ENCODE measurements around the gene MPV17L2.

The MPV17L2 gene

DNA sequence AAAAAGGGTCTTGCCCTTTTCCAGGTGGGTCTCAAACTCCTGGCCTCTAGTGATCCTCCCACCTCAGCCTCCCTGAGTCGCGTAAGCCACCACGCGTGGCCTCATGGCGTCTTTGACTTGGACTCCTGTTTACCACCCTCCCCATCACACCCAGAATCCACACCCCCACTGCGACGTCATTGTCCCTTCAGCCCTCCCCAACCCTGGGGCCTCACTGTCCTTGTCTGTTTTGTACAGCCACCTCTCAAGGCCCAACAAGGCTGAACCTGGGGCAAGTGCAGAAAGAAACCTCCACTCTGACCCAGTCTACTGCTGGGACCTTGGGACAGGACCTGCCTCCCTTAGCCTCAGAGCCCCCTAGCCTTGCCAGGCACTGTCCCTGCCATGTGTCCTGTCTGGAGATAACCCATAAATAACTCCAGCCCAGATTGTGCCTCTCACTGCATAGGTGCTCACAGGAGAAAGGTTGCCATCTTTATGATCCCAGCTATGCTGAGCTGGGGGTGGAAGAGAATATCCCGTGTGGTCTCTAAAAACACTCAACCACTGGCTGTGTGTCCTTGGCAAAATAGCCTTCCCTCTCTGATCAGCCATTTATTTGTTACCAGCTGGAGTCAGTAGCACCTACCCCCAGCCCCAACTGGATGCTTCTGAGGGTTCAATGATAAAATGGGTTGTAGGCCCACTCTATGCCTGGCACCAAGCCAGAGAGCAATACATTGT lies 21.3 kb upstream of the MPV17L2 start:
- ATAC-seq, result no peak
- DNase-seq, result no peak
- H3K4me1 Mint-ChIP-seq, result peaks cover 43% of the 10 kb centered on the region
- no peak overlapping the region for H3K4me3 Mint-ChIP-seq
- H3K27ac Mint-ChIP-seq, result no peak overlapping the region
- no peaks in the 10 kb centered on the region for H3K27me3 Mint-ChIP-seq
- no peaks in the 10 kb centered on the region for H3K9me3 Mint-ChIP-seq

DNA sequence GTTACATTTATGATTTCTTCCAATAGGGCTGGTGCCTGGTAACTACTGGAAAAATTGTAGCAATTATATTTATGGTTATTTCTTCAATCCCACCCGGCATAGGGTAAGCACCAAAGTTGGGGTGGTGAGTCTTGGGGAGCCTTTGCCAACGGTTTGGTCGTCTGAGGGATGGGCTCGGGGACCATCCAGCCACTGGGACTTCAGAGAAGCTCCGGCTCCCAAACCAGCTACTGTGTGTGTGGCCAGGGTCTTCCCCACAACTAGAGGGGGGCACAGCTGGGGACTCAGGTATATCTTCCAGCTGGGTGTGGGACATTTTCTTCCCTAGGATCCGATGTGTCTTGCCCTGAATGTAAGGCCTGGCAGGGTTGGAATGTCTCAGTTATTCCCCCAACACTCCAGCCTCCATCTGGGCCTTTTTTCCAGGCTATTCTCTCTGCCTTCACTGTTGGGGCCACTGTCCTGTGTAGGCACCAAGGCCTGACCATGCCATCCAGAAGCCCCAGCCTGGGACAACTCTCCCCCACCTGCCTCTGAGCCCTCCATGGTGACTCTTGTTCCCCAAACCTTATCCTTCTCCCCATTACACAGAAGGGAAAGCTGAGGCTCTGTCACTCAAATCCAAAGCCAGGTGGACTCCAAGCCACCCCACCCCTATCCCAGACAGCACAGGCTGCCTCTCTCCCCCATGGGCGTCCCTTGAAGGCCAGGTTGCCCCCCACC lies 20.5 kb upstream of the MPV17L2 start:
- no peaks in the 10 kb centered on the region for H3K9me3 Mint-ChIP-seq
- no peak for DNase-seq
- peaks cover 43% of the 10 kb centered on the region for H3K4me1 Mint-ChIP-seq
- peak overlapping the region; percentile 68 to 80 for H3K27ac Mint-ChIP-seq
- ATAC-seq, result no peak
- H3K4me3 Mint-ChIP-seq, result peak overlapping the region; percentile 66 to 68
- H3K27me3 Mint-ChIP-seq, result no peaks in the 10 kb centered on the region

GRCh38 chr19:18173054-18173571 lies 19.9 kb upstream of the MPV17L2 start:
- peak overlapping the region; percentile 80 to 87 for H3K27ac Mint-ChIP-seq
- no peaks in the 10 kb centered on the region for H3K9me3 Mint-ChIP-seq
- H3K27me3 Mint-ChIP-seq, result no peaks in the 10 kb centered on the region
- DNase-seq (no peak), ATAC-seq (no peak)
- peaks cover 39% of the 10 kb centered on the region for H3K4me1 Mint-ChIP-seq
- H3K4me3 Mint-ChIP-seq, result peak overlapping the region; percentile 89 to 92

DNA sequence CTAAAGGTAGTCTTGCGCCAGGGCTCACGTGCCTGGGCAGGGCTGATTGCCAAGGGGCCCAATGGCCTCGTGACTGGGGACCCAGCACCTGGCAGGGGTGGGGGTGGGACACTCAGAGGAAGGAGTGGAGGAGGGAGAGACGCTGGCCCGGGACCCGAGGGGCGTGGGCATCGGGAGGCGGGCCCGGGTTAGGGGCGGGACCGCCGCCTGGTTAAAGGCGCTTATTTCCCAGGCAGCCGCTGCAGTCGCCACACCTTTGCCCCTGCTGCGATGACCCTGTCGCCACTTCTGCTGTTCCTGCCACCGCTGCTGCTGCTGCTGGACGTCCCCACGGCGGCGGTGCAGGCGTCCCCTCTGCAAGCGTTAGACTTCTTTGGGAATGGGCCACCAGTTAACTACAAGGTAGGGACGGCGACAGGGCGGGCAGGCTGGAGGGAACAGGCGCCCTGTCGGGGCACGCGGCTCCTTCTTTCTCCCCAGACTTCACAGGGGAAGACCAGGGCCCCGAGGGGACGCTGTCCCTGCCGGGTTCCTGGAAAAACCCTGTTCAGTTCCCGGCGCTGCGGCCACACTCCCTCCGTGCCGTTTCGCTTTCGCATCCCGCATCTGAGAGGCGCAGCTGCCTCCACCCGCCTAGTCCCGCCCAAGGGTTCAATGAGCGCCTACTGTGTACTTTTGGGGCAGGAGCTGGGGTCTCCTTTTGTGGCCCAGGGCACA lies 19.3 kb upstream of the MPV17L2 start, which contains the start of gene IFI30:
Gene IFI30, plus strand, starts transcription at position 242 of the 717 bp plus-strand sequence. Its CDS starts 29 bp downstream, at position 271.
- Mint-ChIP-seq H3K4me3 (peak within 1 kb of the TSS; percentile 89 to 92), H3K4me1 (peaks cover 36% of the 10 kb centered on the region), H3K27ac (peak within 1 kb of the TSS; percentile 87 to 90), H3K27me3 (no peaks in the 10 kb centered on the region), H3K9me3 (no peaks in the 10 kb centered on the region)
- ATAC-seq (peak; percentile 83), DNase-seq (peak; percentile 44 to 62)

GRCh38 chr19:18174983-18175382 lies 18.0 kb upstream of the MPV17L2 start:
- Mint-ChIP-seq H3K4me3 (peak overlapping the region in 1 of 2 donors; percentile 92), H3K27ac (no peak overlapping the region), H3K9me3 (no peaks in the 10 kb centered on the region), H3K4me1 (peaks cover 36% of the 10 kb centered on the region), H3K27me3 (no peaks in the 10 kb centered on the region)
- DNase-seq, result no peak
- no peak for ATAC-seq

DNA sequence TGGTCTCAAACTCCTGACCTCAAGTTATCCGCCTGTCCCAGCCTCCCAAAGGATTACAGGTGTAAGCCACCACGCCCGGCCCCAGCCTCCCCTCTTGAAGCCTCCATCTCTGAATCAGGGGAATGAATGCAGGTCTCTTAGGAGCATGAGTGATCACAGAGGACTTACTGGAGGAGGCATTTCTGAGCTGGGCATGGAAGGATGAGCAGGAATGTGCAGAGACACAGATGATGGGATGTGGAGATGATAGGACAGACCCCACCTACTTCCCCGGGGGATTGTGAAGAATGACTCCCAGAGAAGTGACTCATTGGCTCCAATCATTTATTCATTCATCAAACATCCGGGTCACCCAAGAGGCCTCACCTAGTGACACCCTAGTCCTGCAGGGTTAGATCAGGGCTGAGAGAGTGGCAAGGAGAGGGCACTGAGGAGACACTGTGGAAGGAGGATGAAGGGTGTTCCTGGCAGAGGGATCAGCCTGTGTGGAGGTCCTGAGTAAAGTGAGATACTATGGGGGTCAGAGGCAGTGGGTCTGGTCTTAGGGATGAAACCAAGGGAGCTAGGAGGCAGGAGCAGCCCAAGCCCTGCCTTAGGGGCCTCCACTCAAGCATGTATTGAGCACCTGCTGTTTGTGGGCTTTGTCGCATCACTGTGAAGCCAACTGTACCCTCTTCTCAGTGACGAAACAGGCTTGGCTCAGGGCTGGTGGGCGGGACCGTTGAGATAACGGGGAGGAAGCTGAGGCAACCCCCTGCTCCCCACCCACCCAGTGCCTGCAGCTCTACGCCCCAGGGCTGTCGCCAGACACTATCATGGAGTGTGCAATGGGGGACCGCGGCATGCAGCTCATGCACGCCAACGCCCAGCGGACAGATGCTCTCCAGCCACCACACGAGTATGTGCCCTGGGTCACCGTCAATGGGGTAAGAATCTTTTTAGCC lies 16.4 kb upstream of the MPV17L2 start:
- no peaks in the 10 kb centered on the region for H3K9me3 Mint-ChIP-seq
- no peak for ATAC-seq
- DNase-seq, result no peak
- H3K27ac Mint-ChIP-seq, result no peak overlapping the region
- H3K4me3 Mint-ChIP-seq, result no peak overlapping the region
- peaks cover 5% of the 10 kb centered on the region for H3K27me3 Mint-ChIP-seq
- peaks cover 34% of the 10 kb centered on the region for H3K4me1 Mint-ChIP-seq

- no peak for ATAC-seq
- H3K27ac Mint-ChIP-seq, result no peak overlapping the region
- no peak overlapping the region for H3K4me3 Mint-ChIP-seq
Measured at GRCh38 chr19:18179957-18180356, 13.1 kb upstream of the MPV17L2 start.

DNA sequence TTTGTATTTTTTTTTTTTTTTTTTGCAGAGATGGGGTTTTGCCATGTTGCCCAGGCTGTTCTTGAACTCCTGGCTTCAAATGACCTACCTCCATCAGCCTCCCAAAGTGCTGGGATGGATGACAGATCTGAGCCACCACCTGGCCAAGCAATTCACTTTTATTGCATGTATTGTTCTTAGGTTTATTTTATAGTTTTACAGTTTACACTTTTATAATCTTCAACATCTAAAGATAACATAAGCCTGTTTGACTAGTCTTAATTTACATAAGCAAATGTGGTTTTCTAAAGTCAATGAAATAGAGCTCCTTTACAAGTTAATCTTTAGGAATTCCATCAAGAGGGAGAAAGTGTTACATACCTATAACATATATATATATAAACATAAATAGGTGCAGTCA lies 9.5 kb upstream of the MPV17L2 start:
- ATAC-seq, result no peak
- Mint-ChIP-seq H3K4me3 (no peak overlapping the region), H3K27ac (no peak overlapping the region), H3K4me1 (no peaks in the 10 kb centered on the region), H3K9me3 (no peaks in the 10 kb centered on the region), H3K27me3 (peaks cover 14% of the 10 kb centered on the region)
- DNase-seq, result no peak

More at GRCh38 chr19:18179957-18180356, 13.1 kb upstream of the MPV17L2 start:
- H3K4me1 Mint-ChIP-seq, result peaks cover 6% of the 10 kb centered on the region
- H3K9me3 Mint-ChIP-seq, result no peaks in the 10 kb centered on the region
- no peak for DNase-seq
- H3K27me3 Mint-ChIP-seq, result peaks cover 6% of the 10 kb centered on the region

DNA sequence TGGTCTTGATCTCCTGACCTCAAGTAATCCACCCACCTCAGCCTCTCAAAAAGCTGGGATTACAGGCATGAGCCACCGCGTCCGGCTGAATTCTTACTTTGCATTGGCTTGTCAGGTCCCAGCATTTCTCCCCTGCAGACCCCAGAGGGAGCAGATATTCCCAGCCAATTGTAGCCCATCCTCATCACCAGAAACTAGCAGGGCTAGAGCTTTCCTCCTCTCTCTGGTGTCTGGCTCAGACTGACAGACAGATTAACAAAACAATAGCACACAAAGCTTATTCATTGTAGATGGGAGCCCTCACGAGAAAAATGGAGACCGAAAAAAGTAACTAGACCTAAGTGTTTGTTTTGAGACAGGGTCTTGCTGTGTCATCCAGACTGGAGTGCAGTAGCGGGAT lies 7.5 kb upstream of the MPV17L2 start:
- no peaks in the 10 kb centered on the region for H3K9me3 Mint-ChIP-seq
- no peak for ATAC-seq
- H3K4me1 Mint-ChIP-seq, result no peaks in the 10 kb centered on the region
- no peak for DNase-seq
- peaks cover 14% of the 10 kb centered on the region for H3K27me3 Mint-ChIP-seq
- no peak overlapping the region for H3K4me3 Mint-ChIP-seq
- no peak overlapping the region for H3K27ac Mint-ChIP-seq

DNA sequence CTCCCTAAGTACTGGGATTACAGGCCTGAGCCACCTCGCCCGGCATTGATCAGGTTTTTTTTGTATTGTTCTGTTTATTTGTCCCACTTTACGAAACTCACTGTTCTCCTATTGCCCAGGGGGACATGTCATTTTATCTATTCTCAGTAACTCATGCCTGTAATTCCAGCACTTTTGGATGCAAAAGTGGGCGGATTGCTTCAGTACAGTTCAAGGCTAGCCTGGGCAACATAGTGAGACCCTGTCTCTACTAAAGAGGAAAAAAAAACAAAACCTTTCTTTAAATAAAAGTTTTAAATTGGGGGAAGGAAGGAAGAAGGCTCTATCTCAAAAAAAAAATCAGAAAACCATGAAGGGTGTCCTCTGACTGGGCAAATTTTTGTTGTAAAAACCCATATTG lies 2.7 kb upstream of the MPV17L2 start:
- no peak for ATAC-seq
- H3K27ac Mint-ChIP-seq, result no peak overlapping the region
- H3K27me3 Mint-ChIP-seq, result peaks cover 6% of the 10 kb centered on the region
- DNase-seq, result no peak
- peaks cover 27% of the 10 kb centered on the region for H3K4me1 Mint-ChIP-seq
- no peaks in the 10 kb centered on the region for H3K9me3 Mint-ChIP-seq
- H3K4me3 Mint-ChIP-seq, result no peak overlapping the region

- ATAC-seq (no peak), DNase-seq (no peak)
- H3K27ac Mint-ChIP-seq, result peak overlapping the region in 1 of 2 donors; percentile 7
- H3K4me3 Mint-ChIP-seq, result peak overlapping the region; percentile 84 to 87
- H3K27me3 Mint-ChIP-seq, result no peaks in the 10 kb centered on the region
- no peaks in the 10 kb centered on the region for H3K9me3 Mint-ChIP-seq
- peaks cover 27% of the 10 kb centered on the region for H3K4me1 Mint-ChIP-seq
Measured at GRCh38 chr19:18191640-18192062, 1.4 kb upstream of the MPV17L2 start.

GRCh38 chr19:18193388-18194180 lies 566 bp downstream of the MPV17L2 start:
- Mint-ChIP-seq H3K4me3 (peak overlapping the region; percentile 84 to 87), H3K9me3 (no peaks in the 10 kb centered on the region), H3K27ac (peak overlapping the region; percentile 85 to 90), H3K27me3 (no peaks in the 10 kb centered on the region), H3K4me1 (peaks cover 27% of the 10 kb centered on the region)
- no peak for ATAC-seq
- DNase-seq, result no peak

DNA sequence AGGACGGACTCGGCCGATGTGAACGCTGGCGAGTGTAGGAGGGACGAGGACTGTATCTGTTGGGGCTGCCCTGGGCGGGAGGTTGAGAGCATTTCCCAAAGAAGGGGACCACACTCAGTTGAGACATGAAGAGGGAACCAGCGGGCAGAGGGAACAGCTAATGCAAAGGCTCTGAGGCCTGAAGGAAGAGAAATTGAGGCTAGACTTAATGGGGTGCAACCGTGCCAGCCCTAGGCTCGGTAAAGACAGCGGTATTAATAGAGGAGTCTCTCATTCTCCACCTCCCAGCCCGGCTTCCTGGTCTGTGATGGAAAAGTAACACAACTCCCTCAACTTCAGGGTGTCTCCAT lies 1.1 kb downstream of the MPV17L2 start:
- Mint-ChIP-seq H3K4me3 (peak overlapping the region; percentile 84 to 87), H3K27me3 (no peaks in the 10 kb centered on the region), H3K4me1 (peaks cover 27% of the 10 kb centered on the region), H3K27ac (peak overlapping the region in 1 of 2 donors; percentile 90), H3K9me3 (no peaks in the 10 kb centered on the region)
- DNase-seq (no peak), ATAC-seq (no peak)

Measured in stimulated activated naive CD8-positive, alpha-beta T cell treated with anti-CD3 and anti-CD28 coated beads, Interleukin-15, amount 100 ng/mL, for 72 hours (primary cell).